GM19455 (cell line): ENCODE data around the gene DLST.

Experiments
- ATAC-seq: cut with Tn5 transposase; IDR thresholded peaks from one replicate; pipeline ENCODE4 v1.9.1; 2021; ENCODE audit not compliant: unreplicated experiment

DLST gene

DNA sequence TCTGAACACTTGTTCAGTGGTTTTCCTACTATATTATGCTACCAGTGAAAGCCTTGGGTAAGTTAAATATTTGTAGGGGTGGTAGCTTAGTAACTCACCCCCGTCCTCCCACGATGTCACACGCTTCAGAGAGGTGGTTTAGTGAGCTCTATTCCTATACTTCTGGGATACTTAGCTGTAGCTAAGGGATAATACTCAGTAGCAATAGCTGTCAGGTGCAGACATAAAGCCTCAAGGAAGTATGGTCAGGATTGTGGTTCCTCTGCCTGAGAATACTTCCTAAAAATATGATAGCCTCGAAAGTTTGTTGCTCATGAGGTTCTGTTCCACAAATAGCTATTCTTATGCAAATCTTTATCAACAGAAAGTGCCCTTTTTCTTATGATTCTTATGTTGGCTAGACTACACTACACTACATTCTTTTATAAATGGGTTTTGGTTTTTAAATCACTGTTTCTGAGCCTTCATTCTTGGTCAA, 11.9 kb downstream of the DLST start:
- ATAC-seq, result no peak

DNA sequence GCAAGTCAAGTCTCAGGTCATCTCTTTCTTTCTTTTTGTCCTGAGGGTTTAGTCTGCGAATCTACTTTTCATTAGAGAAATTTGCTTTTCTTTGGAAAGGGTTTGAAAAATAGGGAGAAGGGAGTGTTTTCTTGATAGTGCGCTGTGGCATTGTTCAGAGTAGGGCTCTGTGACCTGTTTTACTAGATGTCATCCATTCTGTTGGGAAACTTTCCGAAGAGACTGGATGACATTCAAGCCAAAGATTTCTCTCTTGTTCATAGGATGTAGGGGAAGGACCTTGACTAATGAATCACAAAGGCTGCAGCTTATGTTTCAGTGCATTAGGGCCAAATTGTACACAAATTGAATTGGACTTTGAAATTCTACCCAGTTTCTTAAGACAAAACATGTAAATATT, 14.7 kb downstream of the DLST start:
- no peak for ATAC-seq

DNA sequence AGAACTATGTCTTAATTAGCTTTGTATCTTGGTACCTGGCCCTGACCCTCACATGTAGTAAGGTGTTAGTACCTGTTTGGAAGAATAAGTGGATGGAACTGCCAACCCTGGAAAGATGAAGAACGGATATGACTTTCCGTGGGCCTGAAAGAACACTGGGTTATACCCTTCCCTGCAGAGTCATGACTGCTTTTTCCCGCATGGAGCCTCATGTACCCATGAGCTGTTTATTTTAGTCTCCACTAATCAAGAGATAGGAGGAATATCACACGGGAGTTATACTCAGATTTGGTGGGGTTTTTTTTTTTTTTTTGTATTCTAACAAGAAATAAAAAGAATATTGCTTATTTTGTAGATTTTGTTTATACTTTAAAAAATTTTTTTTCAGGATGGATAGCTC, 15.9 kb downstream of the DLST start:
- no peak for ATAC-seq

DNA sequence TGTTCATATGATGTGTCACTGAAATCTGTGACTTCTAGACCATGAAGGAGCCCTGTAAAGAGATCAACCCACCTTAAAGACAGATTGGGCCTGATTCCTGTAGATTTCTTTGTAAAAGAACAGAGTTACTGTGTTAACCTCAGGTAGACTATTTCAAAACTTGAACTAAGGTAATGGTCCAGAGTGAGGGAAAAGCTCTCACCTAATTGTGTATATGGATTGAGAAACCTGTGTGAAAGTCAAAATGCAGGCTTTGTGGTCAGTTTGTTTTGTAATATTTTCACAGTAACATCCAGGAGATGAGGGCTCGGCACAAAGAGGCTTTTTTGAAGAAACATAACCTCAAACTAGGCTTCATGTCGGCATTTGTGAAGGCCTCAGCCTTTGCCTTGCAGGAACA, 16.4 kb downstream of the DLST start:
- no peak for ATAC-seq

DNA sequence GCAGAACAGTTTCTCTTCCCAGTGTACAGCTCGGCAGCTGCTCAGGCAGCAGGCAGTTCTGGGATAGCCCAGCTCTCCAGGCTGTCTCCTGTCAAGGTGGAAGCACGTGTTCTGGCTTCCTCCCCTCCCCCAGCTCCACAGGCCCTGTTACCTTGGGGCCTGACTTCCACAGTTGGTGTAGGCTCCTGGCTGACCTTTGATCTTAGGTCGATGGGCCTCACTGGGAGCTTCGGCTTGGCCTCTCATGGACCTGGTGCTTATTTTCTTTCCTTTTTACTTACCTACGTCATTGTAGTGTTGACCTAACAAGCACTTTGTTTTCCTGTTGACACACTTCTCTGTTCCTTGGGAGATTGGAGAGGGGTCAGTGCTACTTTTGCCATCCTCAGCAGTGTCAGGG, 17.0 kb downstream of the DLST start:
- no peak for ATAC-seq

DNA sequence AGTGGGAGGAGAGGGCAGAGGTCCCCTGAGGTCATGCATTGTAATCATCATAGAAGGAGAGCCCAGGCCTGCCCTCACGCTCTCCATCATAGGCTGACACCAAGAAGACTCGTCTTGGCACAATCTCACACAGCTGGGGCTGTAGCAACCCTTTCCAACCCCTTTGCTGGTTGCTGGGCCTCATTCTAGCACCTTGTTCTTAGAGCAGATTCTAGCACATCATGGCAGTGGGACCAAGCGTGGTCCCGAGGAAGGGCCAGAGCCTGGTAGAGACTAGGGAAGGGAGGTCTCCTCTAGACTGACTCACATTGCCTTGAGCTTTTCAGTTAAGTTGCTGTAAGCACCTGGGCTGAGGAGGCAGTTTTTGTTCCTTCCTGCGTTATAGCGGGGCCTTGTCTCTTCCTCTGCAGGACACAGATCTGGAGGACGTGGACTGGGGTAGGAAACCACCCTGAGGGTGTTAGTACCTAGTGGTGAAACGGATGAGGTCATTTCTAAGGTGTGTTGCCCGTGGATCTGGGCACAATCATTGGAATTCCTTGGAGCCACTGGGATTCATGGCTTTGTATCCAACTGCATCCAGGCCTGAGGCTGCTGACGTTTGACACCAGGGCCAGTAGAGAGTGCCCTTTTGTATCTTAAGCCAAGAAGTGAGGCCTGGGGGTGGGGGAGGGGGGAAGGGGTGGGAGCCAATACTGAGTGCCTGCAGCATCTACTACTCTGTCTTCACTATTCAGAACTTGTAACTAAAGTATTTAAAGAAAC, 21.4 kb downstream of the DLST start:
- no peak for ATAC-seq

DNA sequence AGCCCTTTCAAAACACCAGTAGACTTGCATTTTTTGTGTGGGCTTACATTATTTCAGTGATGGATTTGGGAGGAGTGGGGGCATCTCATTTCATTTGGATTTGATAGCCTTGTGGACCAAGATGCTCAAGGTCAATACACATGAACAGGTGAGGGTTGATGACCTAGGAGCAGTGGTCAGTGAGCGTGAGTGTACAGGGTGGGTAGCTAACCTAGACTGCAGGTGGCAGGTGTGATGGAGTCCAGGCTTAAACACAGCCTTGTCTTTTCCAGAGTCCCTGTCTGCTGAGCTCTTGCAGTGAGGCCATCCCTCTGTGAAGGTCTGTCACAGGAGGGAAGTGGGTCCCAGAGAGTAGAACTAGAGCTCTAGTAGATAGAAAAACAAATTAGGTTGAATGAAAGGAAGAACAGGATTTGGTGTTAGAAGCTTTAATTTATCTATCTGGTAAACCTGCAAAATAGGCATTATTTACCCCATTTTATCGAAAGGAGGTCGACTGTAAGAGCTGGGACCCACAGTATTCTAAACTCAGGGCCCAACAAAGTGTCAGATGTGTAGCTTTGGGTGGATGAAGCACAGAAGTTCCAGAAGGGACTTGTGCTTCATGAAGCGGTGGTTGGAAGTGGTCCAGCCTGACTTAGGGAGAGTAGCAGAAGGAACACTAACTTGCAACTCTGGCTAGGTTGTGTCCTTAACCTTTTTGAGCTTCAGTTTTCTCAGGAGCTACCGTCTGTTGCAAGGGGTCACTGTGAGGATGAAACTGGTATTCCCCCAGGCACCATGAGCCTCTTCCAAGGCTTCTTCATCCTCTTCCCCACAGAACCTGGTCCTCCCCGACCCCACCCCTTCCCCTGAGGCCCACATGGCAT, 23.2 kb downstream of the DLST start:
- ATAC-seq, result no peak

DNA sequence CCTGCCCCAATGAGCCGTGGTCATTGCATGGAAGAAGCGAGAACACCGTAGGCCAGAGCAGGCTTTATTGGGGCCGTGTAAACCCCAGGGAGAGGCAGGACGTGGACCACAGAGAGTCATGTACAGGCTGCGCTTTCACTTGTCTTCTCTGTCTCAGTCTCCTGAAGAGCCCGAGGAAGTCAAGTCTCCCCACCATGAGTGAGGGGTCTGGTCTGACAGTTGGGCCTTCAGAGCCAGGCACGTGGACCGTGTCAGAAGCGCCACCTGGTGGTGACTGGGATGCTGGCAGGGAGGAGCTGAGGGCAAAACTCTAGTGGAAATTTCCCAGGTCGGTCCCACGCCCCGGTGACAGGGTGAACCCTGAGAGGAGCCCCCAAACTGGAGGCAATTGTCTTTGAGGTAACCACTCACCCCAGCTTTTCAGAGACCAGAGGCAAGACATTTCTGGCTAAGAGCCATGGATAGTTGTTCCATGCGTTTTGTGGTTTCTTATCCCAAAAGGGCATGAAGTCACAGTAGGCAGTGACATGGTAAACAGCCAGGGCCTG, 24.0 kb downstream of the DLST start:
- ATAC-seq, result no peak

DNA sequence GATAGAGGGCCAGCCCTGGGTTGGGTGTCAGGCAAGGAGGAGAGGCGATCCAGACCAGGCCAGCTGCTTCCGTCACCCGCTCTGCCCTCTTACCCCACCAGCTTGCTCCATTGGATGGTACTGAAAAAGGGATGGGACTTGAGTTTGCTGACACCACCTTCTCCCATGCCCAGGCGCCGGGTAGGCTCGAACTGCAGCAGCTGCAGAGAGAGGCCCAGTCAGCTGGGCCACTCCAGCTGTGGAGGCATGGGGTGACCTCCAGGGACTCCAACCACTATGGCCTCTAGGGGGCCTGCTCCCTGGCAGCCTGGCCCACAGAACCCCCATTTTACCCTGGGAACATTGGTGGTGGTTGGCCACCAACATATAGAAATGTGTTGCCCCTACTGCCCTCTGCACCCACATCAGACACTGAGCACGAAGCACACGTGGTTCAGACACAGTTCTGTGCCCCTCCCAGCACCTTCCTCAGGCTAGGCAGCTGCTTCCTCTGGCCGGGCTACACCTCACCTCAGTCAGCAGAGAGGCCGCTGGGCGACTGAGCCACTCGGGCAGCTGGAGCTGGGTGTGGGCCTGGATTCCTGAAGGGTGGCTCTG, 25.3 kb downstream of the DLST start:
- no peak for ATAC-seq

DNA sequence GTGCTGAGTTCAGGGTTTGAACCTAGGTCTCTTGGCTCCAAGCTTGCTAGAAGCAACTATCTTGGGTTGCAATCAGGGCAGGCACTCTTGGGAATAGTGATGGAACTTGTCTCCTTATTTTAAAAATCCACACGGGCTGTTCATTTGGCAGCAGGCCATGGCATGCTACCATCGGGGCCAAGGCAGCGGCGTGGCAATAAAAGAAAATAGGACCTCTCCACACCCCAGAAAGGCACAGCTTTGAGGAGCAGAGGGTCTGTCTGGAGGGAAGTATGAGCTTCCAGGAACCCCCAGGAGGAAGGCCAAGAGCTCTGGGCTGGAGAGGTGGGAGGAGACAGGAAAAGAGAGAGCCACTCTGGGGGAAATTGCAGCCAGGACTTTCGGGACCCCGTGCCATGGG, 26.0 kb downstream of the DLST start:
- no peak for ATAC-seq

DNA sequence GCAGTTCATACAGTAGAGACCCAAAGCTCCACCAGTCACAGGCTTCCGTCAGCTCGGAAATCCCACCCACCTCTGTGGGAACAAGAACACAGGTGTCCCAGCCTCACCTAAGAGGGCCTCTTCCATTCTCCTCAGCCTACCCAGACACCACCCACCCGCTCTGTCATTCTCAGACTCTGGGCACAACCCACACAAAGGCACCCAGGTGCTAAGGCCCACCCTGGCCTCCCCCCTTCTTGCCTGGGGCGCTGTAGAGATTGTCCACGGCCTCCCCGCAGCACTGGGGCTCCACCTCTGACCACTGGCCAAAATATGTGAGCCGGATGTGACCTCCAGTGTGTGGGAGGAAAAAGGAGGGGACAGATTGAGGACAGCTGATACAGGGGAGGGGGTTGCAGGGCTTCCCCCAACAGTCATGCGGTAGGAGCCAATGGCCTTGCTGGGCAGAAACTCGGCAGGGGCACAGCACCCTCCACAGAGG, 27.2 kb downstream of the DLST start:
- ATAC-seq, result no peak

DNA sequence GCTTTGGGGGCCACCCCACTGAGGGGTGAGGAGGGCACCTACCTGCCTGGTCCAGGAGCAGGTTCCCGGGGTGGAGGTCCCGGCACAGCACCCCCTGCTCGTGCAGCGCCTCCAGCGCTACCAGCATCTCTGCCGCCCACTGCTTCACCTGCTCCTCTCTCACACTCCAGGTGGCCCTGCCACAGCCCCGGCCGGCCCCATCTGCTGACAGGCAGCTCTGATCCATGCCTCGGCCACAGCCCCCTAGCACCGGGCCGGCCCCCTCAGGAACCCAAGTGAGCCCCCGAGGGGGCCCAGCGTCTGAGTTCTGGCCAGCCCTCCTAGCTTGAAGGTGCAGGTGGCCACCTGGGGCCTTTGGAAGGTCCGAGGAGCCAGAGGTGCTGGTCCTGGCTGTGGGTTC, 27.8 kb downstream of the DLST start:
- ATAC-seq, result no peak

DNA sequence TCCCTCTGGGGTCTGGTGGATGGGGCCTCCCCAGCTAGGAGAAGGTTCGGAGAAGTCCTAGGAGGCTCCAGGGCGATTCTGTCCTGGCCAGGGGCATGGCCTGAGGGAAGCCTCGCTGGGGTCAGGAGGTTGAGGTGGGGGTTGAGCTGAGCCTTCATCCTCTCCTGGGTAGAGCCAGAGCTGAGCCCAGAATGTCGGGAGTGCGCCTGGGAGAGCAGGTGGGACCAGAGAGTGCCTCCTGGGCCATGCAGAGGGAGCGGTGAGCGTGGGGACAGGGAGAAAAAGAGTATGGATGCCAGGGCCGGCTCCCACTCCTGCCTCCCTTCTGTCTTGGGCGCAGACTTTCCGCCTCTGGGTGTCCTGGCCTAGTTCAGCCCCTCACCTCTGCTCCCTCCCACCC, 28.2 kb downstream of the DLST start:
- no peak for ATAC-seq

DNA sequence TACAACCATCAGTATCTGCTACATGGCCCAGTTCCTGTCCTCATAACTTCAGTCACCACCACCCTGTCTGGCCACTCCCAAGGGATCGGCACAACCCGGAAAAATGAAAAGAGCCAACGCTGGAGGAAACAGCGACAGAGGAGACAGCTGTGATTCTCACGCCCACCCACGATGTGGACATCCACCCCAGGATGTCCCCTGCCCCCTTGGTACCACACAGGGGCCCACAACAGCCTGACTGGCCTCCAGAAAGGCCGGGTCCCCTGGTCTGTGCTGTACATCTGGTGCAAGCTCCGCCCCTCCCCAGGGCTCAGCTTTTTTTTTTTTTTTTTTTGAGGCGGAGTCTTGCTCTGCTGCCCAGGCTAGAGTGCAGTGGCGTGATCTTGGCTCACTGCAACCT, 28.8 kb downstream of the DLST start:
- no peak for ATAC-seq

DNA sequence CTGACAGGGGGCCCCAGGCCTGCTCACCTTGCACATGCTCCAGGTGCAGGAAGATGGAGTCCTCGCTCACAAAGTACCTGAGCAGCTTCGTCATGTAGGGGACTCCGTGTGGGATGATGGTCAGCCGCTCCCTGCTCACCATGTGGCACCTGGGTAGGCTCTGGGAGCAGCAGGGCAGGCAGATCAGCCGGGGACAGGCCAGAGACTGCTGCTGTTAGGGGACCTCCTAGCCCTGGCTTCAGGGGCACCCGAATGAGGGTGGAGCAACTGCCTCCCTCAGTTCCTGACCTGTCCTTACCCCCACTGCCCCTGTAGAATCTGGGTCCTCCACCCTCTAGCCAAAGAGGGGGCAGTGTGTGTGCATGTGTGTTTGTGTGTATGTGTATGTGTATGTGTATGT, 29.5 kb downstream of the DLST start:
- ATAC-seq, result no peak

DNA sequence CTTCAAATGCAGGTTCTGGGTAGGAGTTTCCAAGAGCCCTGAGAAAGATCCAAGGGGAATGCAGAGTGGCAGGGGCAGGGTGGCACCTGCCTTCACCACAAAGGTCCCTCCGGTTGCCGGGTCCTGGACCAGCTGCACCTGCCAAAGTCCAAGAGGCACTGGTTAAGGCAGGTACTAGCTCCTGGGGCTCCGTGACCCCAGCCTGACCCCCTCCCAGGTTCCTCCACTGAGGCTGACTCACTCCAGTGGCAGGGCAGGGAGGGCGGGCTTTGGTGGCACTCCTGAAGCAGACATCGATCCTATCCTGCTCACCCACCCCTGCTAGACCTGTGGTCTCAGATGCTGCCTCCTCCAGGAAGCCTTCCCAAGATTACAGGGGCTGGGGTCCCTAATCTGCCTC, 30.0 kb downstream of the DLST start:
- no peak for ATAC-seq

DNA sequence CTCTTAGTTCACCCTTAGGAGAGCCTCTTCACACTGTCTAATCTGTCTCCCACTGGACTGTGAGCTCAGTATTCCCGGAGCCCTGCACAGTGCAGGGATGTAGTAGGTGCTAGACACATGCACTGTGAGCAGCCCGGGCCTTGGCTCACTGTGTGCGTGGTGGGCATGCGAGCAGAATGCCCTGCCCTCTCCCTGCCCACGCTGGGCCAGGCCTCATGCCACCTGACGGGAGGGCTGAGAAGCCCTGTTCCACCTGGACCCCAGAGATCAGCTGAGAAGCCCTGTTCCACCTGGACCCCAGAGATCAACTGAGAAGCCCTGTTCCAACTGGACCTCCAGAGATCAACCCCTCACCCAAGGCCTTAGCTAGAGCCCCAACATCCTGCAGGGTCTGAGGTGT, 30.4 kb downstream of the DLST start:
- ATAC-seq, result no peak

DNA sequence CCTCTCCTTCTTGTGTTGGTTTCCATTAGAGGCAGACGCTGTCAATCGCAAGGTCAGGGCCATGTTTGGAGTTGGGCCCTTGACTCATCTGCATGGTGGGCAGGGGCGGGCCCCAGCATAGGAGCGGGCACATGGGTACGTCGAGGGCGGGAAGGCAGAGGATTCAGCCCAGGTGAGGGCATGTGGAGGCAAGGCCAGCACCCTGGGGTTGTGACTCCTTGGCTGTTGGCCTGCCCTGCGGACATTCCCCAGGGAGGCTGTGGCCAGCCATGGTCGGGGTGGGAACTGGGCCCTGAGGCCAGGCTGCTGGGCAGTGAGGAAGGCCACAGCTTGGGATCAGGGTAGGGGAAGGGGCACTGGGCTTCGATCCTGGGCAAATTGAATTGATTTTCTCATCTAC, 31.1 kb downstream of the DLST start:
- no peak for ATAC-seq

DNA sequence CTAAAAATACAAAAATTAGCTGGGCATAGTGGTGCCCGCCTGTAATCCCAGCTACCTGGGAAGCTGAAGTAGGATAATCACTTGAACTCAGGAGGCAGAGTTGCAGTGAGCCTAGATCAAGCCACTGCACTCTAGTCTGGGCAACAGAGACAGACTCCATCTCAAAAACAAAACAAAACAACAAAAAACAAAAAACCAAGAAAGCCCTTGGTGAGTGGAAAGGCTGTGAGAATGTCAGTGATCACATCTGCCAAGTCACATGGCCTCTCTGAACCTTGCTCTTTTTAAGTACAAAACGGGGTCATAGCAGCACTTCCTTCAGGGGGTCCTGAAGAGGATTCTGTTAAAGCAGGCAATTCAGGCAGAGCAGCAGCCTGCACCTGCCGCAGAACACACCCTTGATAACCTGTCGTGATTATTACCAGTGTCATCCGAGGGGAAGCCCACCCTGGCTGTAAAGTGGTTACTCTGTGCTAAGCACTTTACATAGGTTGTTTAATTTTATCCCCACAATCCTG, 31.7 kb downstream of the DLST start:
- ATAC-seq, result no peak

DNA sequence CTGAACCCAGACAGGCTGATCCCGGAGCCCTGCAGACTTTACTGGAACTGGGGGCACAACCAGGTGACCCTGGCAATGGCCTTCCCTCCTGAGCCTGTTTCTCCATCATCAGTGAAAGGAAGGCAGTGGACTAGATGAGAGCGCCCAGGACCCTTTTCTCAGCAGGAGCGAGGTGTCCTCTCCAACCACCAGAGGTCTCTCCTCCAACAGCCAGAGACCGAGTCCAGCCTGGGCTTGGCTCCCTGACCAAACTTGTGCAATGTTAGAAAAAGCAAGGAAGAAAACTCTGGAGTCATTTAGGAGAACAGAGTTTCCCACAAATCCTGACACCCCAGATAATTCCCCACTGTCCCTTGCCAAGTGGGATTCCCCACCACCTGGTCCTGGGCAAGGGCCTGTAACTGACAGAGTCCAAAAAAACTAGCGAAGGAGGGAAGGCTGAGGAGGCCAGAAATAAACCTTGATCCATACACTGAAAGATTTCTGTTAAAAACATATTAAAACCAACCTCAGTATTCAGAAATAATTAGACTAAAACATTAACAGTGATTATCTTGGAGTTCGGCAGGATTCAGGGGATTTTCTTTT, 32.4 kb downstream of the DLST start:
- ATAC-seq, result no peak

DNA sequence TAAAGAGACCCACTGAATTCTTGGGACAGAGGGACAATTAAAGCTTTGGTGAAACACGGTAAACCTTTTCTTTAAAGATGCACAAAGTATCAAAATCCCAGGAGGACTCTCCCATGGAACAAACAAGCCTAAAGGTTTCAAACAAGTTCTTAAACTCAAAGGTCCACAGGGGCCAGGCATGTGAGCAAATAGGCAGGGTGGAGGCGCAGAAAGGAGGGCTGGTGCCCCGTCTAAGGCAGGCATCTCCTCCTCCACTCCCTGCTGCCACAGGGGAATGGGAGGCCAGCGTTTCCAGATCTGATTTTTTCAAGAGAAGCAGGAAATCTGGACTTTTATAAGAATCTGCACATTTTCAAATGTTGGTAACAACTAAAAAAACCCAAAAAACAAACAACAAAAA, 33.7 kb downstream of the DLST start:
- no peak for ATAC-seq
